M059J (cell line): ENCODE measurements around the gene MYADML2. TPM values are rescaled to one million over a fixed set of nuclear protein-coding genes. Genes with fewer than 3 reads are reported as not detected.
"Not testable (repeated sequence)": the region's sequence is repeated elsewhere in the genome, so short reads cannot be mapped to it uniquely, and the experiment has no call there.

Source experiments
- DNase-seq: peaks from one replicate; pipeline ENCODE4 v3.0.0-alpha.2; 2012; ENCODE audit warnings: low read depth
- total RNA-seq: library from RNA; depleted of rRNA; stranded (reverse); fragments of >200 nt; shearing (Covaris generic); gene quantifications from 2 replicates; pipeline ENCODE4 v1.2.3, GENCODE V29; 2014

The MYADML2 gene
- total RNA-seq, 1 experiment from 2014 or later, result not detected

DNA sequence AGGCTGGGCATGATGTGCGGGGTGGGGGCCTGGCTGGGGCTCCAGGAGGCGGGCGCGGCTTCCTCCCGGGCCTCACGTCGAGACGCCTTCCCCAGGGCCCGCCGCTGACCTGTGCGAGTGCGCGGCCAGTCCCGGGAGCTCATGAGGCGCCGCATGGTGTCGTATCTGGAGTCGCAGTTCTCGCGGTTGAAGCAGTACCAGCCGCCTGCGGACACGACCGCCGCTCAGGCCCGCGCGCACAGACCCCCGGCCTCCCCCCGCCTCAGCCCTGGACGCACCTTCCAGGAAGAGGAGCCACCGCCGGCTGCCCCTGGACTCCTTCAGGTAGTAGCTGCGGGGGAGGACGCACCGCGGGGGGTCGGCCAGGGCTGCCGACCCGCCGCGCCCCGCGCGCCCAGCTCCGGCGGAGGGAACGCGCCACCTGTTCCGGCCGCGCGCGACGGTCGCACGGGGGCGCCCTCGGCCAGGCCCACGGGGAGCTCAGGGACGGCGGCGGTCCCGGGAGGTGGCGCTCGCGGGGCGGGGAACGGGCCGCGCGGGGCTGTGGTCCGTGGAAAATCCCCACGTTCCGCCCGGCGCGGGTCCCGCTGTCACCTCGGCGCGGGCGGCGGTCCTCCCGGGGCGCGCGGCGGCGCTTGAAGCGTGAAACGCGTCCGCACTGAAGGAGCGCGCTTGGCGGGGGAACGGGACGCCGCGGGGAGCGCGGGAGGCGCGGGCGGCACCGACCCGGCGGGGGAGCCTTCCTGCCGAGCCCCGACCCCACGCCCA, 12.5 kb upstream of the MYADML2 start:
- peak; percentile 41 for DNase-seq

DNA sequence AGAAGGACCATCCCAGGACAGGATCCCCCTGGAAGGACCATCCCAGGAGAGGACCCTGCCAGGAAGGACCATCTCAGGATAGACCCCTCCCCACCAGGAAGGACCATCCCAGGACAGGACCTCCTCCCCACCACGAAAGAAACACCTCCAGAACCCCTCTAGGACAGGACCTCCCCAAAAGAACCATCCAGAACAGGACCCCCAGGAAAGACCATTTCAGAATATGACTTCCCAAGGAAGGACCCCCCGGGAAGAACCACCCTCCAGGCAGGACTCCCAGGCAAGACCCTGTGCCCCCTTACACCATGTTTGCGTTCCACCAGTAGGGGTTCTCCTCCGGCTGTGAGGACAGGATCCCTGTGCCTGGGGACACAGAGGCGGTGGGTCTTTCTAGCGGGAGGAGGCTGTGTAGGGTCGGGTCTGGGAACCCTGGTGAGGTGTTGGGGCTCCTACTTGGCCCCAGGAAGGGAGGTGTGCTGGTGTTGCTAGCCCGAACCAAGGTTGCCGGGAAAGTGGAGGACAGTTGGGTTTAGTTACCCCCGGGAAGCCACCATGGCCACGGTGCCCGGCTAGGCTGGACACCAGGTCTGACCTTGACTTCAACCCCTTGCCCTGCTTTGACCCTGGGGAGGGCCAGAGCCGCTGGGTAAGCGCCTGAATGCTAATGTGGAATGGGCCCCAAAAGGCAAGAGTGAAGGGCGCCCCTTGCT, 11.8 kb upstream of the MYADML2 start:
- DNase-seq, result no peak

DNA sequence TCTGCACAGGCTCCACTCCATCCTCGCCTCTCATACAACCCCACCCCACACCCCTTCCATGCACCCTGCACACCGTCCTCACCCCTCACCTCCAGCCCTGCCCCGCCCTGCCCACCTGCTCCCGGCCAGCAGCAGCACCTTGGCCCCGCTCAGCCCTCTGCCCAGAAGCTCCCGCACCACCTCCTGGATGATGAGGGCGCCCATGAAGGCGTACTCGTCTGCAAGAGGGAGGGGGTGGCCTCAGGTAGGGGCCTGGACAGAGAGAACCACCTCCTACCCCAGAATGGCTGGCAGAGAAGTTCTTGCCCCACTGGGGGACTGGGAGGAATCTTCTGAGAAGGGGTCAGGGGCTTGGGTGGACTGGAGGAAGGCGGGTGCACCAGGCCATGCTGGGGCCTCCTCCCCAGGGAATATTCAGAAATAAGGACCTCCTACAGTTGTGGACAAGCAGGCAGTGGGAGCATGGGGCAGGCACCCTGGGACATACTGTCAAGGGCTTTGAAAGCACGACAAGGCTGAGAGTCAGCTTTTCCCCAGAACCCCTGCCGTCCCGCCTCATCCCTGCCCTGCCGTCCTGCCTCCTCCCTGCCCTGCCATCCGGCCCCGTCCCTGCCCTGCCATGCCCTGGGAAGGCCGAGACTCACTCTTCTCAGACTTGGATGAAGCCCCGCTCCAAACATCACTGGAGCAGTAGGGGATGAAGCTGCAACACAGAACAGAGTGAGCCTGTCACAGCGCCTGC, 10.8 kb upstream of the MYADML2 start:
- DNase-seq, result no peak

DNA sequence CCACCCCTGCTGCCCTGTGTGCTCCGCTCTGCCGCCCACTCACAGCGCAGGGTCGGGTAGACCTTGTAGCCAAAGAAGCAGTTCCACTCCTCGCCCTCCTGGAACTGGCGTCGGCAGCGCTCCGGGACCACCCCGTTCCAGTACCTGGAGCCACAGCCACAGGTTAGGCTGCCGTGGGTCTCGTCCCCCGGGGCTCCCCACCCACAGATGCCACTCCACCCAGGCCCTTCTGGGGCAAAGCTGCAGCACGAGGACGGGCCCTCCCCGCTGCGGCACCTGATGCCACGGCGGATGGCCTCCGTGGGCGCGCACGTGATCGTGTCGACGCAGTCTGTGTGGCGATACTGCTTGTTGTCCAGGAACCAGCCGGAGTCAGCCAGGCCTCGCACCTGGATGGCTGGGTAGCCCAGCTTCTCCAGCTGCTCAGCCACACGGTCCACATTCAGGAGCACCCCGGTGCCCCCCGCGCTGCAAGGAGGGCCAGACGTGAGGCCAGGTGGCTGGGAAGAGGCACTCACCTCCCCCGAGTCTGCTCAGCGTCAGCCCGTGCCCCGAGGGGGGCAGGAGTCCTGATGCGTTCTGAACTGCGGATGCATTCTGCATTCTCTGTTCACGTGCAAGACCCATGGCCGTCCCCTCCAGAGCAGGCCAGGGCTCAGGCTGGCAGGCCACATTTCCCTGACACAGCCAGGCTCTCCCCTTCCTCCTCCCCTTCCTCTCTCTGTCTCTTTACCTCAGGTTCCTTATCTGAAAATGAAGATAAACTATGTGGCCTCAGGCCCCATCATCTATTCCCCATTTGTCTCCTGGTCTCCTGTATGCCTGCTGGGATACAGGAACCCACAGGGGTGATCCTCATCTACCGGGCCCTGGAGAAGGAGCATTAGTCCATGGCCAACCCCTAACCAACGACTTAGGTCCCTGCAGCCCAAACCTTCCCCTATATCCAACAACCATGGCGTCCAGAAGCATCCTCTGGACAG, 9.9 kb upstream of the MYADML2 start:
- DNase-seq, result no peak

DNA sequence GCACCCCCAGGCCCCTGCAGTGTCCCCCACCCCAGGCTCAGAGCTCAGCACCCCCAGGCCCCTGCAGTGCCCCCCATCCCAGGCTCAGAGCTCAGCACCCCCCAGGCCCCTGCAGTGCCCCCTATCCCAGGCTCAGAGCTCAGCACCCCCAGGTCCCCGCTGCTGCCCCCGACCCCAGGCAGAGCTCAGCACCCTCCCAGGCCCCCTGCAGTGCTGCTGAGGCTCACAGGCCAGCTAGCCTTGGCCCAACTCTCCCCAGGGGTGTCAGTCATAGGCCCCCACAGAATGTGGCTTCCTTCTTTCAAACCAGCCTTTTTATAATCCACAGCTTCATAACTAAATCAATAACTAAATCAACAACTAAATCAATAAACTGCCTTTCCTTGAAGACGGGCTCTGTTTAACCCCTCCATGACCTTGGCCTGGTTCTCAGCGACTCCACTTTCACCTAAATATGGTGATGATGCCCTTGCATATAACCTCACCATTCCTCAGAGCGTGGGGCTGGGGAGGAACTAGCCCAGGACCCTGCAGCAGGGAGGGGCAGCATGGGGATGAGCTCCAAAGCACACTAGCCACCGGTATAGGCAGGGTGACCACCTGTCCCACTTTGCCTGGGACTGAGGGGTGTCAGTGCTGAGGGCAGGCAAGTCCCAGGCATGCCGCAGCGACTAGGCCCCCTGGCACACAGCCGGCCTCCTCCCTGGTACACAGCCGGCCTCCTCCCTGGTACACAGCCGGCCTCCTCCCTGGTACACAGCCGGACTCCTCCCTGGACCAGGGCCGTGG, 8.9 kb upstream of the MYADML2 start:
- no peak for DNase-seq

DNA sequence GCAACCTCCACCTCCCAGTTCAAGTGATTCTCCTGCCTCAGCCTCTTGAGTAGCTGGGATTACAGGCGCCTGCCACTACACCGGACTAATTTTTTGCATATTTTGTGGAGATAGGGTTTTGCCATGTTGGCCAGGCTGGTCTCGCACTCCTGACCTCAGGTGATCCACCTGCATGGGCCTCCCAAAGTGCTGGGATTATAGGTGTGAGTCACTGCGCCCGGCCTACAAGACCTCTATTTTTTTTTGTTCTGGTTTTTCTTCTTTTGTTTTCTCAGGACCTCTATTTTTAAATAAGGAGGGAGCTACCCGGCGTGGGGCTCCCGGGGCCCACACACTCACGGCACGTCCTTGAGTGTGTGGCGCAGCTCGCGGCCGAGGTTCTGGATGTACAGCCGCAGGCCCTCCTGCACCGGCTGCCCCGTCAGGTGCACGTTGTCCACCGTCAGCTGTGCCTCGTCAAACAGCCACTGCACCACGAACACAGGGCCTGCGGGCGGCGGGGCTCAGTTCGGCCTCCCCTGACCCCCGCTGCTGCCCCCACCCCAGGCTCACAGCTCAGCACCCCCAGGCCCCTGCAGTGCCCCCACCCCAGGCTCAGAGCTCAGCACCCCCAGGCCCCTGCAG, 8.1 kb upstream of the MYADML2 start:
- no peak for DNase-seq

DNA sequence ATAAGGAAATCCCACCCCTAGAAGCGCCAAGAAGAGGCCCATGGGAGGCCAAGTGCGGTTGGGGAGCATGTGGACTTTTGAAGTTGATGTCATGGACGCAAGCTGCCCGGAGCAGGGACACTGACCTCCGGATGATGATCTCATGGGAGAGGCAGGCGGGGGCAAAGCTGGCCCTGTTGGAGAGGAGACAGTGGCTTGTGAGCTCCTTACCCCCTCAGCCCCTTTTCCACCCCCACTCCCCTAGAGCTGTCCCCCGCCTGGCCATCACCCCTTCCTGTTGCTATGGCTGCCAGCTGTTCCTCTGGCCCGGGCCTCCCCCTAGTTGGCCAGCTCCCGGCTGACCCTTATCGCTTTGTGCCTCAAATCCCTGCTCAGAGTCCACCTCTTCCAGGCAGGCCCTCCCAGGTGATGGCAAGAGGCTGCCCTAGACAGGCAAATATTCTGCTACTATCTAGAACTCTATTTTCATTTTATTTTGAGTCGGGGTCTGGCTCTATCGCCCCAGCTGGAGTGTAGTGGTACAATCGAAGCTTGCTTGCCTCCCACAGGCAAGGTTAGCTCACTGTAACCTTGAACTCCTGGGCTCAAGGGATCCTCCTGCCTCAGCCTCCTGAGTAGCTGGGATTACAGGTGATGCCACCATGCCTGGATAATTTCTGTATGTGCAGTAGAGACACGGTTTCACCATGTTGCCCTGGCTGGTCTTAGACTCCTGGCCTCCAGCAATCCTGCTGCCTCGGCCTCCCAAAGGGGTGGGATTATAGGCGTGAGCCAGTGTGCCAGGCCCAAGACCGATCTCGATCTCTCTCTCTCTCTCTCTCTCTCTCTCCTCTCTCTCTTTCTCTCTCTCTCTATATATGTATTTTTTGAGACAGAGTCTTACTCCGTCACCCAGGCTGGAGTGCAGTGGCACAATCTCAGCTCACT, 7.4 kb upstream of the MYADML2 start:
- DNase-seq, result no peak

DNA sequence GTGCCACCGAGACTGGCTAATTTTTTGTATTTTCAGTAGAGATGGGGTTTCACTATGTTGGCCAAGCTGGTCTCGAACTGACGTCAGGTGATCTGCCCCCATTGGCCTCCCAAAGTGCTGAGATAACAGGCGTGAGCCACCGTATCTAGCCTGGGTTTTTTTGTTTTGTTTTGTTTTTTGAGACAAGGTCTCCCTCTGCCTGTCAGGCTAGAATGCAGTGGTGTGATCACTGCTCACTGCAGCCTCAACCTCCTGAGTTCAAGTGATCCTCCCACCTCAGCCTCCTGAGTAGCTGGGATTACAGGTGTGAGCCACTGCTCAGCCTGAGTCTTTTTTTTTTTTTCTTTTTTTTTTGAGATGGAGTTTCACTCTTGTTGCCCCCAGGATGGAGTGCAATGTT, 6.4 kb upstream of the MYADML2 start:
- not testable (repeated sequence) for DNase-seq

DNA sequence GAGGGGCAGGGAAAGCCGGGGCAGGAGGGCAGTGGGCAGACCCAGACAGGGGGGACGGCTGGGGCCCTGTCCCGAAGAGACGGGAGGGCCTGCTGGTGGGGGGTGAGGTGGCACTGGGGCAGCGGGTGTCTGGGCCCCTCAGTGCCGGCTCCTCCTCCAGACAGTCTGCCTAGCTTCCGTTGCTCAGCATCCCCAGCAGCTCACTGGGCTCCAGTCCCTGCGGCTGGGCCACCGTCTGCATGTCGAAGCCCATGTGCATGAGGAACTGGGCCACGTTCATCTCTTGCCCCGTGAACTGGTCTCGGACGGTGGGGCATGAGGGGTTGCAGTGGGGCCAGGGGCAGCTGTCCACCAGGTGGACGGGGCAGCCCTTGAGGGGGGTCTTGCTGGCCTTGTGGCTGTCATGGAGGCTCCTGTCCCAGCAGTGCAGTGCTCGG, 5.8 kb upstream of the MYADML2 start:
- no peak for DNase-seq

DNA sequence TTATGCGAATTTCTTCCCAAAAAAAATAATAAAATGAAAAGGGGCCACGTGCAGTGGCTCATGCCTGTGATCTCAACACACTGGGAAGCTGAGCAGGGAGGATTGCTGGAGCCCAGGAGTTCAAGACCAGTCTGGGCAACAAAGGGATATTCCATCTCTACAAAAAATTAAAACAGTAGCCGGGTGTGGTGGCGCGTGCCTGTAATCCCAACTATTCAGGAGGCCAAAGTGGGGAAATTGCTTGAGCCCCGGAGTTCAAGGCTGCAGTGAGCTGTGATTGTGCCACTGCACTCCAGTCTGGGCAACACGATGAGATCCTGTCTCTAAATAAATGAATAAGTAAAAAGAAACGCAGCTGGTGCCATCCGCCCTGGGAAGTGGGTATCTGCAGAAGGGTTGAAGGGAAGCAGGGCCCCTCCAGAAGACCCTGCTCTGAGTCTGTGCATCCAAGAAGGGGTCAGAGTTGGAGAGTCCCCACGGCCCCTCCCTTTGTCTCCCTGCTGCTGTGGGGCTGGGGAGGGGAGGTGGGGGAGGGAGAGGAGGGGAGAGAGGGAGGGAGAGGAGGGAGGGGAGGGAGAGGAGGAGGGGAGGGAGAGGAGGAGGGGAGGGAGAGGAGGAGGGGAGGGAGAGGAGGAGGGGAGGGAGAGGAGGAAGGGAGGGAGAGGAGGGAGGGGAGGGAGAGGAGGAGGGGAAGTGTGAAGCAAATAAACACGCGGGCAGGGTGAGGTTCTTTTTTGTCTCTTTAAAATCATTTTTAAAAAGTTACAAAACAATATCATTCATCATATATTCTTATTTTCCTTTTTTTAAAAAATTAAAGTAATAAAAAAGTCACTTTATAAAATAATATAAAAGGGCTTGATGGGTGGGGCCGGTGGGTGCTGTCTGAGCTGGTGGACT, 5.0 kb upstream of the MYADML2 start:
- no peak for DNase-seq

DNA sequence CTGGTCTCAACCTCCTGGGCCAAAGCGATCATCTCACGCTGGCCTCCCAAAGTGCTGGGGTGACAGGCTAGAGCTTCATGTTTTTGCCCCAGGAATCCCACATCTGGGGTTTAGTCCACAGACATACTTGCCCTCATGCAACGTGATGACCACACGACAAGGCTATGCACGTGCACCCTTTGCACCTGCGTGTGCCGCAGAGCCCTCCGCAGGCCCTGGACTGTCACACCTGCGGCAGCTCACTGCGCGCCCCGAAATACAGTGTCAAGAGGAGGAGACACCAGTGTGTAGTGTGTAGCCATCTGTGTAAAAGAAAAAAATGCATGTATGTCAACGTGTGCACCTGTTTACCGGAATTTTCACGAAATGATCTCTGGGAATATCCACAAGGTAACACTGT, 3.5 kb upstream of the MYADML2 start:
- no peak for DNase-seq

DNA sequence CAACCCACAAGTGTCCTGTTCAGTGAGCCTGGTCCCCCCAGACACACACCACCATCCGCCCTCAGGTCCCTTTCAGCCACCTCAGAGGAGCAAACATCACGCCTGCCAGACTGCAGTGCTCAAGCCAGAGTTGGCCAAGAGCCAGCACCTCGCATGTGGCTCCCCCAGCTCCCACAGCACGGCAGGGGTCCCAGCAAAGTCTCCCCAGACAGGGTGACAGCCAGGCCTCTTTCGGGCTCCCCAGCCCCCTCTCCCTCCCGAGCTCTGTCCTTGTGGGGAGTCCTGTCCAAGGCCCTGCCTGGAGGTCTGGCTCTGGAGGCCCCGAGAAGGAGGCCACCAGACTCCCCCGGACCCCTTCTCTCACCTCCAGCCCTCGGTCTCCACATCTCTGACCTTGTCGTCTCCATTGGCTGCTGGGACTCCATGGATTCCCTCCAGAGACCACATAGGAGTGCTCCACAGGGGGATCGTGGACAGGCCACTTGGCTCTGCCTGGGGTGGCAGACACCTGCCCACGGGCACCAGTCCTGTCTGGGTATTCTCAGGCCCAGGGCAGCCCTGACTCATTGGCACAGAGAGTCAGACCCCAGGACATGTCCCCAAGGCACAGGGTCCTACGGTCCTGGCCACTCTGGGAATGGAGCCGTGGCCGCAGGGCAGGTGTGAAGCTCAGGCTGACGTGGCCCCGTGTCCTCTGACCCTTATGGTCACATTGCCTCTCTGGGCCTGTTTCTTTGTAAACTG, 1.8 kb upstream of the MYADML2 start:
- DNase-seq, result no peak

DNA sequence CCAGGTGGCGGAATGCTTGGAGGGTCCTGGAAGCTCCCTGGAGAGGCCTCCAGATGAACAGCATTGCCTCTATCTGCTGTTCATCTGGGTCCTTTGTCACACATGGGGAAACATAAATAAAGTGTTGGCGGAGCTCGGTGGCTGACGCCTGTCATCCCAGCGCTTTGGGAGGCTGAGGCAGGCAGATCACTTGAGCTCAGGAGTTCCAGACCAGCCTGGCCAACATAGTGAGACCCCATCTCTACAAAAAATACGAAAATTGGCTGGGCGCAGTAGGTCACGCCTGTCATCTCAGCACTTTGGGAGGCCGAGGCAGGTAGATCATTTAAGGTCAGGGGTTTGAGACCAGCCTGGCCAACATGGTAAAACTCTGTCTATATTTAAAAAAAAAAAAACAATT, 2.2 kb downstream of the MYADML2 start:
- no peak for DNase-seq

DNA sequence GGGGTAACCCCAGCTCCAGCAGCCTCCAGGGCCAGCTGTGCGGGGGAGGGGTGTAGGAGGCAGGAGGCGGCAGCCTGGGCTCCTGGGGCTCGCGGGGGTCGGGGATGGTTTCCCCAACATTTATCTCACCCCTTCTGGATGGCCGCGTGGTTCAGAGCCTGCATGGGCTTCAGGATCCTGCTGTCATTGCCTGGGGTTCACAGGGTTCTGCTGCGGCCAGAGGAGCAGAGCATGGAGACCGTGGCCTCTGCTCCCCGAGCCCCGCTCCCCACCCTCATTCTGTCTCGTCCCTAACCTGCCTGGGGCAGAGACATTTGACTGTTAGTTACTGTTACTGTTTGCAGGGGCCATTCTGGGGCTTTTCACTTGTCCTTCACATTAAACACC, 4.9 kb downstream of the MYADML2 start:
- DNase-seq, result no peak

DNA sequence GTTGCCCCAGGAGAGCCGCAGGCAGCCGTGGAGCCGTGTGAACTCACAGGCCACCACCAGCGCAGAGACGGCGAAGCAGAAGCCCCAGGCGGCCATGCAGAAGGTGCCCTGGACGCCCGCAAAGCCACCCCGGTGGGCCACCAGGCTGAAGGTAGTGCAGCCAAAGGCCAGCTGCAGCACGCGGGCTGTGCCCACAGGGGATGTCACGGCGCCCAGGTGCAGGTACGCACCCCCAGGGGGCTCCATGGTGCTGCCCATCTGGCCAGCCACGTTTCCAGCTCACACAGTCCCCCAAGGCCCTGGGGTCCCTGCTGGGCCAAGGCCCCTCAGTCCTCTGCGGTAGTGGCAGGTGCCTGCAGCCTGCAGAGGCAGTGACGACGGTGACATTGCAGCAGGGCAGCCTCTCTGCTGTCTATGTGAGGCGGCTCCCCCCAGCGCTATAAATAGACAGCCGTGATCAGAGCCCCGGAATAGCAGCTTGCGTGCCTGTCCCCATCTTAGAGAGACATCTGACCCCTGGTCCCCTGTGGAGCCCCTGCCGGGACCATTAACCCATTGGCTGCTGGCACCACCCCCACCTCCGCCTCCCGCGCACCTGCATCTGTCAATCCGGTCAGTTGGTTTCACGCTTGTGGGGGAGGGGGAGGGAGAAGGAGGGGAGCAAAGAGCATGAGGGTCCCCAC, 5.4 kb downstream of the MYADML2 start:
- DNase-seq, result no peak
